Endodermal cell (in vitro differentiated cells): Measurements from ENCODE around the gene RPS16. TPM values are rescaled to one million over a fixed set of nuclear protein-coding genes. Genes with fewer than 3 reads are reported as not detected.

Experiments
- DNase-seq: peaks from one replicate; pipeline ENCODE4 v3.0.0-alpha.2; 2017
- H3K27ac ChIP-seq: 2 replicates; pipeline ENCODE4 v1.5.1; 2013; ENCODE audit warnings: mild to moderate bottlenecking, low read depth, low read length, moderate library complexity
- H3K27me3 ChIP-seq: 2 replicates; pipeline ENCODE4 v1.6.1; 2013; ENCODE audit warnings: mild to moderate bottlenecking, low read length, moderate library complexity; ENCODE audit not compliant: insufficient read depth, control insufficient read depth, poor library complexity, severe bottlenecking
- H3K36me3 ChIP-seq: 2 replicates; pipeline ENCODE4 v1.7.0; 2013; ENCODE audit warnings: mild to moderate bottlenecking, low read length, moderate library complexity; ENCODE audit not compliant: control insufficient read depth, insufficient read depth
- H3K4me1 ChIP-seq: one replicate; pipeline ENCODE4 v1.7.0; 2013; ENCODE audit warnings: low read length; ENCODE audit not compliant: control insufficient read depth, insufficient read depth
- H3K4me3 ChIP-seq: 2 replicates; pipeline ENCODE4 v1.5.1; 2013; ENCODE audit warnings: mild to moderate bottlenecking, low read length, moderate library complexity
- H3K9ac ChIP-seq: 2 replicates; pipeline ENCODE4 v1.6.1; 2013; ENCODE audit warnings: mild to moderate bottlenecking, low read length, moderate library complexity; ENCODE audit not compliant: poor library complexity, severe bottlenecking; ENCODE audit errors: extremely low read depth
- H3K9me3 ChIP-seq: 2 replicates; pipeline ENCODE4 v1.6.1; 2013; ENCODE audit warnings: mild to moderate bottlenecking, low read length, moderate library complexity; ENCODE audit not compliant: control insufficient read depth
- H3K27ac Mint-ChIP-seq: 2 replicates; pipeline ENCODE4 v1.8.0; 2020; ENCODE audit warnings: mixed read lengths
- H3K27me3 Mint-ChIP-seq: 2 replicates; pipeline ENCODE4 v1.8.0; 2021; ENCODE audit warnings: mild to moderate bottlenecking, mixed read lengths; ENCODE audit not compliant: insufficient read depth
- H3K36me3 Mint-ChIP-seq: 2 replicates; pipeline ENCODE4 v1.8.0; 2020; ENCODE audit warnings: low read depth, mixed read lengths
- H3K4me1 Mint-ChIP-seq: 2 replicates; pipeline ENCODE4 v1.8.0; 2020; ENCODE audit warnings: mixed read lengths
- H3K4me3 Mint-ChIP-seq: 2 replicates; pipeline ENCODE4 v1.8.0; 2020; ENCODE audit warnings: mild to moderate bottlenecking, moderate library complexity, mixed read lengths
- H3K9me3 Mint-ChIP-seq: 2 replicates; pipeline ENCODE4 v1.8.0; 2020; ENCODE audit warnings: mild to moderate bottlenecking, mixed read lengths
- CTCF ChIP-seq: fragments of 200-600 bp; sonication (generic); conservative IDR thresholded peaks from 2 replicates; pipeline ENCODE4 v1.5.0; 2021; ENCODE audit warnings: antibody characterized with exemption, mild to moderate bottlenecking
- WGBS, 2 experiments: methylation state at CpG; one replicate each; pipeline versions ENCODE4 v1.1.5 to v1.1.7; 2013; ENCODE audit warnings: missing lambda C conversion rate in 2 of 2, mixed read lengths in 1 of 2; ENCODE audit not compliant: insufficient coverage in 1 of 2, insufficient read length in 1 of 2; 5-methylcytosine and 5-hydroxymethylcytosine counted together
- total RNA-seq, 2 donors: library from RNA; stranded (reverse); fragmentation: NEBNext Ultra II Directional in 1 of 2; extraction: Animal tissue kit (Norgen Biotek cat#: 25700) in 1 of 2; gene quantifications; 2 replicates in 1 of 2; 3 replicates in 1 of 2; pipeline ENCODE4 v1.2.1, GENCODE V29; 2021

Gene RPS16
- total RNA-seq, 2 donors from 2014 or later: 1,674 to 1,990 TPM

- peak overlapping the region; percentile 88 for H3K27ac Mint-ChIP-seq
- H3K9ac ChIP-seq: peak overlapping the region; percentile 0
- H3K9me3 Mint-ChIP-seq: no peaks in the 10 kb centered on the region
- H3K4me3 Mint-ChIP-seq: peak overlapping the region; percentile 91
- H3K4me1 ChIP-seq: peaks cover 9% of the 10 kb centered on the region
- peaks cover 37% of the 10 kb centered on the region for H3K4me1 Mint-ChIP-seq
- 5% methylated on average over 7 of the region's 7 CpGs; no CpG with 5 or more reads in 1 of the 2 experiments for WGBS, 2 experiments
- H3K27me3 ChIP-seq: no peaks in the 10 kb centered on the region
- DNase-seq: peak; percentile 93
- H3K36me3 Mint-ChIP-seq: peaks cover 31% of the 10 kb centered on the region
- peak; percentile 97 for TF ChIP-seq CTCF
- H3K27me3 Mint-ChIP-seq: no peaks in the 10 kb centered on the region
- no peaks in the 10 kb centered on the region for H3K9me3 ChIP-seq
- H3K27ac ChIP-seq: no peak overlapping the region
- H3K4me3 ChIP-seq: peak overlapping the region; percentile 85
- H3K36me3 ChIP-seq: peaks cover 20% of the 10 kb centered on the region
Measured at GRCh38 chr19:39411832-39412099, 24.0 kb downstream of the RPS16 start.

- H3K4me3 Mint-ChIP-seq: peak overlapping the region; percentile 91
- WGBS, 2 experiments: 42 to 47% methylated on average over 8 to 9 of the region's 9 CpGs
- H3K27ac Mint-ChIP-seq: peak overlapping the region; percentile 88
- Histone ChIP-seq H3K4me1 (peaks cover 9% of the 10 kb centered on the region), H3K9me3 (no peaks in the 10 kb centered on the region), H3K36me3 (peaks cover 18% of the 10 kb centered on the region), H3K27ac (no peak overlapping the region), H3K9ac (peak overlapping the region; percentile 0), H3K27me3 (no peaks in the 10 kb centered on the region), H3K4me3 (peak overlapping the region; percentile 85)
- no peak for TF ChIP-seq CTCF
- no peaks in the 10 kb centered on the region for H3K27me3 Mint-ChIP-seq
- H3K9me3 Mint-ChIP-seq: no peaks in the 10 kb centered on the region
- DNase-seq: peak; percentile 70
- H3K36me3 Mint-ChIP-seq: peaks cover 26% of the 10 kb centered on the region
- H3K4me1 Mint-ChIP-seq: peaks cover 38% of the 10 kb centered on the region
Measured at GRCh38 chr19:39411081-39411831, 24.5 kb downstream of the RPS16 start.

- Mint-ChIP-seq H3K36me3 (peaks cover 26% of the 10 kb centered on the region), H3K9me3 (no peaks in the 10 kb centered on the region), H3K4me1 (peaks cover 40% of the 10 kb centered on the region), H3K4me3 (peak overlapping the region; percentile 91), H3K27me3 (no peaks in the 10 kb centered on the region), H3K27ac (peak overlapping the region; percentile 88)
- Histone ChIP-seq H3K27ac (no peak overlapping the region), H3K4me3 (peak overlapping the region; percentile 95), H3K9ac (peak overlapping the region; percentile 90), H3K4me1 (peaks cover 9% of the 10 kb centered on the region), H3K9me3 (no peaks in the 10 kb centered on the region), H3K27me3 (no peaks in the 10 kb centered on the region), H3K36me3 (peaks cover 13% of the 10 kb centered on the region)
- no peak for DNase-seq
- TF ChIP-seq CTCF: no peak
- WGBS, 2 experiments: 80% methylated on average over 1 of the region's 1 CpG; no CpG with 5 or more reads in 1 of the 2 experiments
Measured at GRCh38 chr19:39410831-39411080, 25.0 kb downstream of the RPS16 start.
